Ureter (tissue), 1 donor: ENCODE results near the gene C16orf82. TPM values are rescaled to one million over a fixed set of nuclear protein-coding genes. Genes with fewer than 3 reads are reported as not detected.

Source experiments
- total RNA-seq: library from RNA; stranded (reverse); gene quantifications from one replicate; pipeline ENCODE4 v1.2.4, GENCODE V29; 2023
- donor health status: DM: yes; HTN: yes; CAD: no.

Gene C16orf82
- total RNA-seq, 1 donor from 2014 or later = not detected

Other genes with a start within 250 kb of the C16orf82 start
- 13.9 TPM for gene KDM8, start 136.6 kb downstream of the C16orf82 start, total RNA-seq
- gene NSMCE1, start 201.8 kb downstream of the C16orf82 start, total RNA-seq = 66.1 TPM
- 135 TPM for gene IL4R, start 247.0 kb downstream of the C16orf82 start, total RNA-seq